Fibroblast of skin of left biceps (primary cell): ENCODE measurements around the gene SRP14.
"Not testable (repeated sequence)": the region's sequence is repeated elsewhere in the genome, so short reads cannot be mapped to it uniquely, and the experiment has no call there.

Experiments
- DNase-seq, 2 experiments: peaks; one replicate each; pipeline ENCODE4 v3.0.0-alpha.2; 2013; ENCODE audit warnings: low read depth in 2 of 2

Gene SRP14

DNA sequence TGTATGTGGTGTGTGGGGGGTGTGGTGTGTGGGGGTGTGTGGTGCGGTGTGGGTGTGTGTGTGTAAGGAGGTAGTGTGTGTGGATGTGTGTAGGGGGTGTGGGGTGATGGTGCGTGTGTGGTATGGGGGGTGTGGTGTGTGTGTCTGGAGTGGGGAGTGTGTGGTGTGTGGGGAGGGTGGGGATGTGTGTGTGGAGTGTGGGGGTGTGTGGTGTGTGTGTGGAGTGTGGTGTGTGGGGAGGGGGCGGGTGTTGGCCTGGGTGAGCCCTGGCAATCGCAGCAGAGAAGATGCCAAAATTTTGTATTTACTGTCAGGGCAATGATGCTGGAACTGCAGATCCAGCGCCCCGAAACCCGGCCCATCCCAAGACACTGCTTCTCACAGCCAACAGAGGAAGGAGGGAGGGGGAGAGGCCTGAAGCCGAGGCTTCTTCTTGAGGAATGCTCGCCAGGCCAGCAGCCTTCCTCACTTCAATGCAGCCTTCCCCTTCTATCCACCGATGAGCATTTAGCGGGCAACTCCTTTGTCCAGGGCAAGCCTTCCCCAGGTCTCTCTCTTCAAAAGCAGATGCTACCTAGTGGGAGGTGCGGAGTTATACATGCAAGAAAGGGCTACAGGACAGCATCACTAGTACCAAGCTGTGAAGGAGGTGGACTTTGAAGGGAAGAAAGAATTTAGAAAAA is 11.9 kb upstream of the SRP14 start:
- DNase-seq, result no peak

DNA sequence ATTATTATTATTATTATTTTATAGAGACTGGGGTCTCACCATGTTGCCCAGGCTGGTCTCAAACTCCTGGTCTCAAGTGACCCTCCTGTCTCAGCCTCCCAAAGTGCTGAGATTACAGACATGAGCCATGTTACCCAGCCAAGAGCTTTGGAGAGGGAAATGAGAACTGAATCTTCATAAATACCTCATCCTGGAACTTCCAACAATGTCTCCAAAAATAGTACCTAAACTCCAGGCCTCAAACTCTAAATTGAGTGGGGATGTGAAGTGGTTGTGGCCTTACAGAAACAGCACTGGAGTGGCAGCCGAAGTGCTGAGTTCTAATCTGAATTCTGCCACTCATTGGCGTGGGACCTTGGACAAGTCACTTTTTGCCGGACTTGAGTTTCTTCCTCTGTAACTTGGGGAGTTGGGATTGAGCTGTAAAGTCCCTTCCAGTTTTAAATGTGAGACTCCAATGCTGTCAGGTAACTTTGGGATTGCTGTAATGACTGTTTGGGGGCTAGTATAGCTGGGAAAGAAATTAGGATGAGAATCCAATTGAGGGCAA is 10.0 kb upstream of the SRP14 start:
- no peak for DNase-seq

DNA sequence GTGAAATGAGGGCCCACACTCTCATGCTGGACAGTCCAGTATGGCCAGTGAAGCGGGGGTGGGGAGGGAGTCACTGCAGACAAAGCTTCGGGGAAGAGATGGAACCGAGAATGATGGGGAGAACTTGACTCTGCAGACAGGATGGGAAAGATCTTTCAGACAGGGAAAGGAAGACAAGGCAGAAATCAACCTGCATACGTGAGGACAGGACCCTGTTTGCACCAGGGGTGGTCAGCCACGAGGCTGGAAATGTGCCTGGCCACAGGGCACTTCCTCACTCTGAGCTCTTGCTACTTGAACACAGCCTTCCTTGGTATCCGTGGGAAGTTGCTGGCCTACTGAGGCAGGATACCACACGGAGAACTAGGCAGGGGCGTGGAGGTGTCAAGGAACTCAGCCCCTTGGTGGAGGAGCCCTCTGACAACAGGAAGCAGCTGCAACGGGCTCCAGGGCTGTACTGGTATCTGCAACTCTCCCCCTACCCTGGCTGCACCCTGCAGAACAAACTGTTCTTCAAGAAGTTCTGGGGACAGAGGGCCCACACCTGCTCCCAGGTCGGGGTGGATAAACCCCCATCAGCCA is 9.3 kb upstream of the SRP14 start:
- no peak for DNase-seq

DNA sequence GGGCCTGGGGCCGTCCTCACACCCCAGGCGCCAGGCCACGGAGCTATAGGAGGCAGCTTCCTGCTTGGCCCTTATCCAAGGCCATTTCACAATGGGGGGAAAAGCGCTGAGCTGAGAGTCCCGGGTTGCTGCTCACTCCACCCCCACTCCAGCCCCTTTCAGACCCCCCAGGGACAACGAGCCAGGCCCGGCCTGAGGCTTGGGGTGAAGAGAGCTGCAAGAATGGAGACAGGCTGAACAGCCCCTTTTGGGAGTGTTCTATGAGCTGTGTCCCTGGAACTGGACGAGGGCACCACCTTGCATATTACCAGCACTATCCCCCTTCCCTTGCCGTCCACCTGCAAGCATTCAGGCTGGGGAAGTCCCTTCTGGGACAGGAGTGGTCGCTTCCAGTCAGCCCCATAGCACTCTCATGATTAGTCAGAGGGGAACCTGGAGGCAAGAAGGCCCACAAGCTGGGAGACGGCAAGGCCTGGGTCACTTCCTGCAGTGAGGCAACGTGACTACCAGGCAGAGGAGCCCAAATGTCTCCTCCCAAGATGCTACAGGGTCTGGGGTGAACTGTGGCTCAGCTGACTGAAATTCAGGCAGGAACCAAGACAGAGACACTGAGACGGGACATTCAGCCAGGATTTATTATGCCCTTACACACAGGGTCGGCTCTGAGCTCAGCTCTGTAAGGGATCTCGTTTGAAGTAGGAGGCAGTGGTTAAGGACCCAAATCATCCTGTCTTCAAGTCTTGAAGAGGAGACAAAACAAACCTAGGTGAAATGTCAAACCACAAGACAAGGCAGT is 8.6 kb upstream of the SRP14 start:
- DNase-seq, result no peak

DNA sequence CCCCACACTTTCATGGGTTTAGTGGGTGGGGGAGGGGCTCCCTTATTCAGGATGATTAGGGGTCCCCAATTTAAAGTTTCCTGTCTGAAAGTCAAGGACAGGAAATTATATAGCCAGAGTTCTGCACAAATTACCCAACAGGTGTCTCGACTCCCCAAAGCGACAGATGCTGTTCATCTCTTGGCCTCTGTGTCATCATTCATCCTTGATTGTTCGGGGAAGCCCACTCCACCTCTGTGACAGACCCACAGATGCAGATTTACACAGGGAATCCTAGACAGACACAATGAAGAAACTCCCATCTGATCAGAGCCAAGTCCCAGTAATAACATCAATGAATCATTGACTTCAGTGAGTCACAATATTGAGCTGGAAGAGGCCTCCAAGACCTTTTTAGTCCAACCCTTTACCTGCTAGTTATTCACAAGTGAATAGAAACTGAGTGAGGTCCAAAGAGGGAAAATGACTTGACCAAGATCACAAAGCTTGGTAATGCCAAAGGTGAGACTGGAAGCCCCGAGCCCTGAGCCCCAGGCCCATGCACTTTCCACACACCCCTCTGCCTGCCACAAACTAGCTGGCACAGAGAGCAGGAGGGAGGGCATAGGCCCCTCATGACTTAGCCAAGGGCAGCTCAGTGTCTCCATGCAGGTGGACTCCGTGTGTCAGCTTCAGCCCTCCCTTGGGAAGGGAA is 7.9 kb upstream of the SRP14 start:
- peak in 1 of 2 experiments; percentile 46 for DNase-seq

DNA sequence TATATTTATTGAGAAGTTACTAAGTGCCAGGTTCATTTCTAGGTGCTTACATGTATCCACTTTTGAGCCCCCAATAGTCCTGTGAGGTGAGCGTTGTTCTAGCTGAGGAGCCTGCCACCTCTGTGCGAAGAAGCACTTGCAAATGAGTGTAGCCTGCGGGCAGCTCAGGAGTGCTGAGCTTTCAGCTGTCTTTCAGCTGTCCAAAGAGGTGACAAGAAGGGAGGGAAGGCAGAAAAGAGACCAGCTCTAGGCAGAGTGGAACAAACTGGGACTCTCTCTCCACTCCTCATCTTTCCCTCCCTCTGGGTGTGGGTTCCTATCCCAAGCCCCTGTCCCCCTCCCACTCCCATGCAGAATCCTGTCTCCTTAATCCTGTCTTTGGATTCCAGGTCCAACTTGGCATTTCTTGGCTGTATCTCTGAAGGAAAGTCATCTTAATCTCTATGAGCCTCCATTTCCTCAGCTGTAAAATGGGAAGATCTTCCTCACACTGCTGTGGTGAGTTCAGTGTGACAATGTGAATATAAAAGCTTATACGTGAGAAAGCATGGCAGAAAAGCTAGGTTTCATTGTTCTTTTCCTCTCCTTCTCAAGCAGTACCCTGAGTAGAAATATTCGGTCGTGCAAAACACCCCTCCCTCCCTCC is 6.7 kb upstream of the SRP14 start:
- DNase-seq, result no peak

DNA sequence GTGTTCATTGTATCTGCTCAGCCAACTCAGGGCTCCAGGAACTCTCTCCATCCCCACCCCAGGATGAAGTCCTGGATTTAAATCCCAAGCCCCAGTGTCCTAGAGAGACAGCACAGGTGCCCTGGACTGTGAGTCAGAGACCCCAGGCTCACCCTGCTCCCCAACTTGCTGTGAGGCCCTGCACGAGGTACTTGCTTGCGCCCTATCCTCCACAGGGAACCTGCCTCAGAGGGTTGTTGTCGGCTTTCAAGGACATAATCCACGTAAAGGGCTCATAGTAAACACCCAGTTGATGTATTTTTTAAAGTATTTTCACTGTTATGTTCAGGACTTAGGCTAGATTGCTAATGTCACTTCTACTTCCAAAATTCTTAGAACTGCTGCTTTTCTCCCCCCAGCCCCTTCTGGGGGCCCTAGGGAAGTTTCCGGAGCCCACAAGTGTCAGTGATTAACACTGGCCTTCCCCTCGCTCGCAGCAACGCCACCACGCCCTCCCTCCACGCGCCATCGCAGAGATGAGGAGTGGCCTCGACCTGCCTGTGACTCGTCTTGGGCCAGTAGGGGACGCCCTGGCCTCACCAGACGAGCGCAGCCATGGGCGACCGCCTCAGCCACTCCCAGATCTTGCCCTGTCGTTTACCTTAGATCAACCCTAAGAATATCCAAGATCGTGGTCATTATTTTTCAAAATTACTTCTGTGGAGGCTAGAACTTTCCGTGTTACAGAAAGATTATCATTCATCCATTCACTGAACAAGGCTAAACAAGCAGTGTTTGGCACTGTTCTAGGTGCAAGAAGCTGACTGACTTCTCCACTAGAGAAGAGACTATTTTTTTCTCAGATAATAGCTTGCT is 6.0 kb upstream of the SRP14 start:
- no peak for DNase-seq

DNA sequence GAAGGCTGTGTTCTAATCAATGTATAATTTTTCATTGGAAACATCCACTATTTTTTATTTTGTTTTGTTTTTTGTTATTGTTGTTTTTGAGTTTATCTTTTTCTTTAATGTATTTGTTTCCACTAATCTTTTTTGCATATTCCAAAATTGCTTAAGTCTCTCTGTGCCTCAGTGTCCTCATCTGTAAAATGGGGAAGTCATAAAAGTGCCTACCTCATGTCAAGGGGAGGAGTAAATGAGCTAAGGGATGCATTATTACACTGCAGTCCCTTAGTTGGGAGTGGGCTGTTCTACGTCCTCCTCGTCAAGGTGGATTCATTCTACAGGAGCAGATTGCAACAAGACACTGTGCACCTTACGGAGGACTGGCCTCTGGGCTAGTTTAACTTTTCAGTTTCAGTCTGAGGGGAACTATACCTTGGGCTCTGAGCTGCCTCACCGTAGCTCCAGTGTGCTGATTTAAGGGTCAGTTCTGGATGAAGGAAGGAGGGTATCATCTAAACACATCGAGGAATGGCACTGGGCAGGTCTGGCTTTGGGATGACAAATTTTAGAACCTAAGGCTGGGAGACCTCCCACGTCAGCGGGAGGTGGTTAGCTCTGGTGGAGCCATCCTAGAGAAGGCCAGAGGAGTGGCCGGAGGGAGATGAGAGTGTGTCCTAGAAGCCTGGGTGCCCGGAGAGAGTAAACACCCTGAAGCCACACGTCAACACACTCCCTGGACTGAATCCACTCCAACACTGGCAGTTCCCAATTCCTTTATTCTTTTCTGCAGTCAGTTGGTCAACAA is 5.1 kb upstream of the SRP14 start:
- no peak for DNase-seq

DNA sequence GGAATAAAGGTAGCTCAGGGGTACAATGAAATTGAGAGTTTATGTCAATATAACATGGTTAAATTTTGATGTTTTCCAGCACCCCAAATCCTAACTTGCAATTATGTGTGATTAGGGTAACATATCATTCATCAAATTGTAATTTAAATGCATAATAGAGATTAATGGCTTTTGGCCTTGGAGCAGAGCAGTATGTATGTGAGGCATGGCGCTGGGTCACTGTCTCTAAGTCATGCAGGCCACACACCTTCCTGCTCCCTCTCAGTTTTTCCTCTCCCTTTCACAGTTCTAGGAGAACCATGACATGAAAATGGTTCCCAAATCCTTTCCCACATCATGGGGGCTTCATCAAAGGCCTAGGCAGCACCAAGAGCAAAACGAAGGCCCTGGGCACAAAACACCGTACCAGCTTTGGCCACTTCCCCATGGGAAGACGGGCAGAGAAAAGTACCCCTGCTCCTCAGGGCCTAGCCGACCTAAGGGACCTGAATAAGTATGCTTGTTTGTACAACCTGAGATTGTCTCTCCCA is 3.9 kb upstream of the SRP14 start:
- DNase-seq, result no peak

DNA sequence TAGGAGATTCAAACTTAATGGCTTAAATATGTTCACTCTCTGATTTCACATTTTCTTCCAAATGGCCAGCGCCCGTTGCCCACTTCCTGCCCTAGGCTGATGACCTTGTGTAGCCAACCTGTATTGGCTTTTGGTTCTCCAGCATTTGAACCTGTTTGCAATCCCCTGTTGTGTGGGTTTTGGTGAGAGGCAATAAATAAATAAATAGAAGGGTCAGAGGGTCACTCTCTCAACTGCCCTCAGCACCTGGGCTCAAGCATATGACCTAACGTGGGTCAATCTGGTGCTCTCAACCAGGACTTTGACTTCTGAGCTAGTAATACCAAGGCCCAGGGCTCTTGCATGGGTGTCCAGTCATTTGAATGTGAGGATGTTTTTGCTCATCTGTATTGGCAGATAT is 1.8 kb upstream of the SRP14 start:
- DNase-seq, result no peak

DNA sequence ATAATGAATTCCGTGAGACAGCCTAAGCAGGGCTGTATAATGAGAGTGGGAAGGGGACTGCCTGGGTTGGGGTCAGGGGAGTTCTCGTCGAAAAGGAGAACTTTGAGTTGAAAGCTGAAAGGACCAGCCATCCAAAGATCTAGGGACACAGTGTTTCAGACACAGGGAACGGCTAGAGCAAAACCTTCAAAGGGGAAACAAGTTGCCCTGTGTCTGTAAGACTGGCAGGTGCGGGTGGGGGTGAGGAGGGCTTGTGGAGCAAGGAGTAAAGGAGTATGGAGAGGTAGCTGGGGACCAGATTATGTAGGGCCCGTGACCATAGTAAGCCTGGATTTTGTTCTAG is 1.3 kb upstream of the SRP14 start:
- DNase-seq, result no peak

DNA sequence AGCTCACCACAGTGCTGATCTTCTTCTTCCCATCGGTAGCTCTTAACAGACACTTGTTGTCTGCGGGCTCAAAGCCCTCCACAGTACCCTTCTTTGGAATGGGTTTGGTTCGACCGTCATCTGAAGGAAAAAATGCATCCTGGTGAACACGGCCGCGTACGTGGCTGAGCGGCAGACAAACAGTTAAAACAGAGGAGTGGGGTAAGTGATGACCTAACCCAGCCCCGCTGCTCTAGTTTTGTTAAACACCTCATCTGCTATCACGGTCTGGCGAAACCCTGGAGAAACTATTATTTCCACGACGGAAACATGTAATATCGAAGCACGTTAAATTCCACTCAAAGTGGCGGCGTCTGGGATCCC is 725 bp downstream of the SRP14 start:
- no peak for DNase-seq

DNA sequence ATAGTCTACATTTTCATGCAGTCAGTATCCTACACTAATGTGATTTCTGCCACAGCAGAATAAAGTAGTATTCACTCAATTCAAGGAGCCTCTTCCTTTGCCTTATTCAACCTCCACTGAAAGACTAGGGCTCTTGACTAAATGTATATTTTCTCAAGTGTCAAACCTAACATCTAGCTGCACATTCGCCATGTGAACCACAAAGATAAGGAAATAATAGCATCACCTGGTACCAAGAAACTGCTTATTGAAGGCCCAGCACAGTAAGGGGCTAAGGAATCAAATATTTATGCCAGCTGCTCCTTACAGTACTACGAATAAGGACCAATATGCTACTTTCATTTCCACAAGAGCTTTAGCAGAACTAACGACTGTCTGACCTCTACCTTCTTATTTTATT is 1.3 kb downstream of the SRP14 start:
- no peak for DNase-seq

DNA sequence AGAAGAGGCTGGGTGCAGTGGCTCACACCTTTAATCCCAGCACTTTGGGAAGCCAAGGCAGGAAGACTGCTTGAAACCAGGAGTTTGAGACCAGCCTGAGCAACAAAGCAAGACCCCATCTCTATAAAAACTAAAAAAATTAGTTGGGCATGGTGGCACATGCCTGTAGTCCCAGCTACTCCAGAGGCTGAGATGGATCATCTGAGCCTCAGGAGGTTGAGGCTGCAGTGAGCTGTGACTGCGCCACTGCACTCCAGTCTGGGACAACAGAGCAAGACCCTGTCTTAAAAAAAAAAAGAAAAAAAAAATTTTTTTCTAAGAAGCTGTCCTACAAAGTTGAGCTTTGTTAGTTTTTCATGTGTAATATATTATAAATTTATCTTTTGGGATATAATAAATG is 3.8 kb downstream of the SRP14 start:
- not testable (repeated sequence) for DNase-seq

DNA sequence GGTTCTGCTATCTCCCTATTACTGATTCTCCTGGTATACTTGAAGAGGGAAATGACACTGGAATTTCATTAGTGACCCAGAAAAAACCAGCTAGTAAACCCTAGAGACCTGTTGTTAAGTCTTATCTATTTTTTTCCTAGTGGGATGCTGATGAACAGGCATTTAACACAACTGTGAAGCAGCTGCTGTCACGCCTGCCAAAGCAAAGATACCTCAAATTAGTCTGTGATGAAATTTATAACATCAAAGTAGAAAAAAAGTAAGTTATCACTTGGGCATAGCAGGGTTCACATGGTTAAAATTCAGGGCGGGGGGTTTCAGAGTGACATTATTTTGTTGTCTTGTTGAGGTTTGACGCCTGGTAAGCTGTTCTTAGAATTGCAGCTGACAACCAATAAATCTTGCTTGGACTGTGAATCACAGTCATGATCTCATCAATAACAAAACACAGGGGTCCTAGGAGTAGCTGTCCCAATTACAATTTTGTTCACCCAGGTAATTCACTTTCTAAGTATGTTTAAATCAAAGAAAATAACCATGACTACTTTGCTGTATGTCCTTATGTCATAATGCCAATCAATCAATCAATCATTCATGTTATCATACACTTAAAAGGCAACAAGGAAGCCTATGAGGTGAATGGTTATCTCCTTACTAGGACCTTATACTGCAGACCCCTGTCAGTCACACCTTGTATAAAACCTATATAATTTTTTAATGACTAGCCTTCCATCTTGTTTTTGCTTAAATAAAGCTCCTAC is 4.6 kb downstream of the SRP14 start:
- DNase-seq, result no peak

DNA sequence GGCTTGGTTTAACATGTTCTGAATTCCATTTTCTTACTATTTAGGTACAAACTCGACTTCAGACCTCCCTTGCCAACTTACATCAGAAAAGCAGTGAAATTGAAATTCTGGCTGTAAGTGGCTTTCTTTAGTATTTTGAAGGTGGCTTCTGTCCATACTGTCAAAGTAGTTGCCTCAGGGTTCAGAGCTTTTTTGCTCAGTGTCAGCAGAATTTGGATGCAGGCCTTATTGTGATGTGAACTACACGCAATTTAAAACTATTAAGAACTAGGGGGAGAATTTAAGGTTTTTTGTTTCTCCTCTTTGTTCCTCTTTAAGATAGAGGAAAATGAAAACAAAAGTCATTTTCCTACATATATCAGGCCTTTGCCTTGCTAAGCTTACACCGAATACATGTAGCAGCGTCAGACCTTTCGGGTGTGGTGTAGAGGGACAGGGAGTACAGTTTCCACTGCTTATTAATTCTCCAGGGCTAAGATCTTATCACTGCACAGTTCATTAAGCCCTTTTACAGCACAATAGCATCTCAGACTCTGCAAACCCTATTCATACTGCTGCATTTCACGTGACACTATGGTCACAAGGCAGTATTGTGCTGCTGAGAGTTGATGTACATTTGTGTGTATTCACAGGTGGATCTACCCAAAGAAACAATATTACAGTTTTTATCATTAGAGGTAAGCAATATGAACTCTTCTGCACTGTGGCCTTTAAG is 6.7 kb downstream of the SRP14 start:
- DNase-seq, result no peak

DNA sequence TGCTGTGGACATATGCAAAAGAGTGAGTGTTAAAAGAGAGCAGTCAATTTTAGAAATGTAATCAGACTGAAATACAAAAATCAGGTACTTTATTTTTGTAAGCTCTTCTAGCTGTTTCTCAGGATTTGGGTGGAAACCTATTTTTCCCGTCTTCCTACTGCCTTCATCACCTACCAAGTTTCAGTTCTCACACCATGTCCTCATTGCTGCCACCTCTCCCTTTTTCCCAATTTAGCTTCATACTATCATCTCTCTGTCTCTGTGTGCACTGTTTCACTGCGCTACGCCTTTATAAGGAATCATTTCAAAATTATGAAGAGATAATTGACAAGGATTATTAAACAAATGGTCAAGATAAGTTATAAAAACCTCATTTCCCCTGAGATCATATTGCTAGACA is 7.7 kb downstream of the SRP14 start:
- no peak for DNase-seq
